Neuronal stem cell (in vitro differentiated cells): Measurements from ENCODE around the gene ARID3C.
A peak's percentile ranks its signal among the peaks of the same experiment; 100 is the strongest.

Source experiments
- DNase-seq: peaks from one replicate; pipeline ENCODE4 v3.0.0-alpha.2; 2013; ENCODE audit warnings: low spot score
- H2AFZ ChIP-seq: one replicate; pipeline ENCODE4 v1.6.1; 2013; ENCODE audit warnings: mild to moderate bottlenecking, low read length, inconsistent platforms
- H2AK5ac ChIP-seq: 2 replicates; pipeline ENCODE4 v1.6.1; 2013; ENCODE audit warnings: low read depth, mild to moderate bottlenecking, inconsistent platforms, low read length, moderate library complexity, mixed read lengths
- H2BK120ac ChIP-seq: 2 replicates; pipeline ENCODE4 v1.6.1; 2013; ENCODE audit warnings: low read depth, mild to moderate bottlenecking, inconsistent platforms, low read length, moderate library complexity, mixed read lengths
- H2BK12ac ChIP-seq: one replicate; pipeline ENCODE4 v1.6.1; 2013; ENCODE audit warnings: low read length, inconsistent platforms
- H2BK15ac ChIP-seq: 2 replicates; pipeline ENCODE4 v1.6.1; 2013; ENCODE audit warnings: mild to moderate bottlenecking, low read length, inconsistent platforms, mixed read lengths
- H2BK5ac ChIP-seq: one replicate; pipeline ENCODE4 v1.6.1; 2013; ENCODE audit warnings: inconsistent platforms, mild to moderate bottlenecking, low read length, moderate library complexity
- H3K14ac ChIP-seq: one replicate; pipeline ENCODE4 v1.6.1; 2013; ENCODE audit warnings: low read length, inconsistent platforms
- H3K18ac ChIP-seq: 2 replicates; pipeline ENCODE4 v1.6.1; 2013; ENCODE audit warnings: low read length, inconsistent platforms
- H3K23ac ChIP-seq: 2 replicates; pipeline ENCODE4 v1.6.1; 2013; ENCODE audit warnings: low read depth, mild to moderate bottlenecking, mixed read lengths, low read length, inconsistent platforms; ENCODE audit not compliant: poor library complexity
- H3K27ac ChIP-seq: replicated peaks from 3 replicates; pipeline ENCODE4 v1.5.1; 2013; ENCODE audit warnings: low read length, inconsistent platforms
- H3K27me3 ChIP-seq, 3 experiments: 2 replicates each; pipeline ENCODE4 v1.6.1; 2013; ENCODE audit warnings: low read length in 3 of 3, mild to moderate bottlenecking in 2 of 3, inconsistent platforms in 1 of 3, low read depth in 1 of 3, mixed read lengths in 1 of 3, moderate library complexity in 1 of 3; ENCODE audit not compliant: control insufficient read depth in 3 of 3, insufficient read depth in 3 of 3
- H3K36me3 ChIP-seq, 2 donors: replicated peaks in 1 of 2; 2 replicates each; pipeline ENCODE4 v1.6.1; 2013; ENCODE audit warnings: low read length in 2 of 2; ENCODE audit not compliant: control insufficient read depth in 2 of 2, insufficient read depth in 2 of 2
- H3K4ac ChIP-seq: 2 replicates; pipeline ENCODE4 v1.6.1; 2013; ENCODE audit warnings: inconsistent platforms, mild to moderate bottlenecking, low read length, moderate library complexity
- H3K4me1 ChIP-seq, 2 donors: 1 replicate in 1 of 2; 2 replicates in 1 of 2; pipeline ENCODE4 v1.6.1; 2013; ENCODE audit warnings: low read length in 2 of 2, low read depth in 1 of 2; ENCODE audit not compliant: control insufficient read depth in 2 of 2, insufficient read depth in 1 of 2
- H3K4me2 ChIP-seq: one replicate; pipeline ENCODE4 v1.6.1; 2013; ENCODE audit warnings: mild to moderate bottlenecking, low read length, inconsistent platforms; ENCODE audit not compliant: insufficient read depth, poor library complexity, severe bottlenecking
- H3K4me3 ChIP-seq, 2 donors: 2 replicates each; pipeline ENCODE4 v1.5.1; 2013; ENCODE audit warnings: low read length in 2 of 2, mild to moderate bottlenecking in 2 of 2, inconsistent platforms in 1 of 2, moderate library complexity in 1 of 2
- H3K79me1 ChIP-seq: one replicate; pipeline ENCODE4 v1.6.1; 2013; ENCODE audit warnings: low read depth, mild to moderate bottlenecking, inconsistent platforms, low read length, moderate library complexity
- H3K9ac ChIP-seq: one replicate; pipeline ENCODE4 v1.6.1; 2013; ENCODE audit warnings: mild to moderate bottlenecking, low read depth, low read length, inconsistent platforms; ENCODE audit not compliant: poor library complexity
- H3K9me3 ChIP-seq, 2 donors: replicated peaks in 1 of 2; 2 replicates each; pipeline versions ENCODE3 to v1.6.1; 2013; ENCODE audit warnings: low read length in 2 of 2, mild to moderate bottlenecking in 2 of 2, inconsistent platforms in 1 of 2, low read depth in 1 of 2, mixed read lengths in 1 of 2, moderate library complexity in 1 of 2; ENCODE audit not compliant: control insufficient read depth in 2 of 2, insufficient read depth in 1 of 2
- H4K8ac ChIP-seq: one replicate; pipeline ENCODE4 v1.6.1; 2013; ENCODE audit warnings: low read depth, mild to moderate bottlenecking, inconsistent platforms, low read length, moderate library complexity
- H4K91ac ChIP-seq: one replicate; pipeline ENCODE4 v1.6.1; 2013; ENCODE audit warnings: low read length, low read depth, mild to moderate bottlenecking, inconsistent platforms; ENCODE audit not compliant: poor library complexity
- whole genome bisulfite sequencing, 2 donors: extraction: QIAGEN DNeasy Blood & Tissue Kit; methylation state at CpG; one replicate each; pipeline ENCODE4 v1.1.7; 2013; ENCODE audit warnings: missing lambda C conversion rate in 2 of 2, mixed read lengths in 1 of 2; ENCODE audit not compliant: insufficient read length in 2 of 2, insufficient replicate concordance in 1 of 2; ENCODE audit errors: extremely low coverage in 2 of 2; 5-methylcytosine and 5-hydroxymethylcytosine counted together

The ARID3C gene

DNA sequence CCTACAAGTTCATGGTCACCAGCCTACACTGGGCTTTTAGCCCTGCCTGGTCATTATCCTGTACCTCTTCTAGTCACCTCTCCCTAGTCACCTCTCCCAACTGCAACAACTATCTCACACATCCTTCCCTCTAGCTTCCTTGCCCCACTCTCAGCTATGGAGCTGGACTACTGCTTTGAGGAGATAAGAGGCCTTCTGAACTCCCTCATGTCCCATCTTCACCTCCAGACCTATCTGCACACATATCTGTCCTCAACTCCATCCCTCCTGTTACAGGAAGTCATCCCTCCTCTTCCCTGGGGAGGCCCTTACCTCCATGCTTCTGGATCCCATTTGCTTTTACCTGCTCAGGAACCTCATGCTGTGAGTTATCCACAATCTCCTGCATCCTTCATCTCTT is 22.7 kb downstream of the ARID3C start:
- Histone ChIP-seq H3K36me3 (peaks cover 3 to 10% of the 10 kb centered on the region in 2 donors), H2AK5ac (no peak overlapping the region), H2AFZ (no peak overlapping the region), H3K4ac (no peak overlapping the region), H2BK120ac (no peak overlapping the region), H3K27me3 (peaks cover 0 to 8% (median 0%) of the 10 kb centered on the region in 3 experiments), H4K91ac (no peak overlapping the region), H3K4me1 (peaks cover 12 to 19% of the 10 kb centered on the region in 2 donors), H3K18ac (no peak overlapping the region), H3K79me1 (peaks cover 3% of the 10 kb centered on the region), H2BK15ac (no peak overlapping the region), H3K4me2 (no peak overlapping the region), H3K23ac (no peak overlapping the region), H4K8ac (no peak overlapping the region), H2BK5ac (no peak overlapping the region), H3K14ac (no peak overlapping the region), H3K9me3 (no peaks in the 10 kb centered on the region), H2BK12ac (no peak overlapping the region), H3K4me3 (no peak overlapping the region), H3K9ac (no peak overlapping the region), H3K27ac (no peak overlapping the region)
- DNase-seq, result no peak

- Histone ChIP-seq H3K4me3 (no peak overlapping the region), H3K9ac (no peak overlapping the region), H2BK120ac (no peak overlapping the region), H3K14ac (no peak overlapping the region), H3K27me3 (peaks cover 0 to 8% (median 0%) of the 10 kb centered on the region in 3 experiments), H3K36me3 (no peaks in the 10 kb centered on the region), H2BK15ac (no peak overlapping the region), H3K18ac (no peak overlapping the region), H3K79me1 (no peaks in the 10 kb centered on the region), H3K4ac (no peak overlapping the region), H4K8ac (no peak overlapping the region), H2AK5ac (no peak overlapping the region), H2BK12ac (no peak overlapping the region), H3K4me2 (no peak overlapping the region), H3K4me1 (peaks cover 4 to 15% of the 10 kb centered on the region in 2 donors), H3K27ac (no peak overlapping the region), H4K91ac (no peak overlapping the region), H2AFZ (no peak overlapping the region), H2BK5ac (no peak overlapping the region), H3K23ac (no peak overlapping the region), H3K9me3 (no peaks in the 10 kb centered on the region)
- DNase-seq, result peak; percentile 86
- no CpG with 5 or more reads among the region's 4 CpGs for WGBS, 2 donors
These were observed 25.1 kb downstream of the ARID3C start for GRCh38 chr9:34603610-34604231.

DNA sequence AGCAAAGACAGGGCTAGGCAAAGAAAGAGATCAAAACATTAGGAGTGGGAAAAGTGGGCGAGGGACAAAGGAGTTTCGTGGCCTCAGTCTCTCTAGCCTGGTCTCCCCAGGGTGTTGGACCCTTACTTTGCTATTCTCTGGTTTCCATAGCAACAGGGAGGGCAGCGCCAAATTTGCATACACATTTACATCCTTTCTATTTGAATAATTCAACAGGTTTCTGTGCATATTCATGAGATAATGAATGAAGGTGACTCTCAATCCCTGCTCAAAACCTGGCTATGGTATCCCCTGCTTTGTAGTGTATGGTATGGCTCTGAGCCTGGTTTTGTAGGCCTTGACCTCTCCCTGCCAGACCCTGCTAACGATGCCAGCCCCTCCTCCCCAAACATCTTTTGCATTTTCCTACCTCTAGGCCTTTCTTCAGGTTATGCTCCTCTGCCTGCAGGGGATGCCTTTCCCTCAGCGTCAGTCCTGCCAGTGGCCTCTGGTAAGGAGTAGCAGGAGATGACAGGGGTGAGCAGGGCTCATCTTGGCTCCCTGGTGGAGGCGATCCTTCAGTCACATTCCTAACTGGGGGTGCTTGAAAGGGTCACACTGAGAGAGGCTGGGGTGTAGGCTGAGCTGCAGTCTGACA is 26.8 kb downstream of the ARID3C start:
- no peak overlapping the region for H4K8ac ChIP-seq
- H3K36me3 ChIP-seq, result no peaks in the 10 kb centered on the region
- H3K4me3 ChIP-seq, result no peak overlapping the region
- H2AK5ac ChIP-seq, result no peak overlapping the region
- WGBS, 2 donors, result no CpG with 5 or more reads among the region's 6 CpGs
- H3K27ac ChIP-seq, result no peak overlapping the region
- no peak overlapping the region for H2BK5ac ChIP-seq
- peaks cover 2 to 15% of the 10 kb centered on the region in 2 donors for H3K4me1 ChIP-seq
- no peak overlapping the region for H2BK120ac ChIP-seq
- peak overlapping the region; percentile 6 for H3K18ac ChIP-seq
- no peaks in the 10 kb centered on the region for H3K9me3 ChIP-seq
- H2BK15ac ChIP-seq, result no peak overlapping the region
- no peak overlapping the region for H3K23ac ChIP-seq
- no peak overlapping the region for H3K9ac ChIP-seq
- no peak overlapping the region for H2BK12ac ChIP-seq
- no peak overlapping the region for H3K4me2 ChIP-seq
- no peak overlapping the region for H2AFZ ChIP-seq
- no peak overlapping the region for H3K4ac ChIP-seq
- no peaks in the 10 kb centered on the region for H3K79me1 ChIP-seq
- peaks cover 0 to 8% (median 0%) of the 10 kb centered on the region in 3 experiments for H3K27me3 ChIP-seq
- H3K14ac ChIP-seq, result no peak overlapping the region
- DNase-seq, result no peak
- no peak overlapping the region for H4K91ac ChIP-seq

GRCh38 chr9:34600908-34601307 is 28.0 kb downstream of the ARID3C start:
- peak overlapping the region; percentile 25 for H3K18ac ChIP-seq
- no peak overlapping the region for H3K4me2 ChIP-seq
- H4K8ac ChIP-seq, result no peak overlapping the region
- H3K79me1 ChIP-seq, result no peaks in the 10 kb centered on the region
- no peak overlapping the region for H3K9ac ChIP-seq
- no peak for DNase-seq
- H2BK120ac ChIP-seq, result no peak overlapping the region
- peaks cover 2 to 15% of the 10 kb centered on the region in 2 donors for H3K4me1 ChIP-seq
- H3K36me3 ChIP-seq, result no peaks in the 10 kb centered on the region
- H2BK5ac ChIP-seq, result no peak overlapping the region
- H2BK12ac ChIP-seq, result no peak overlapping the region
- H2AFZ ChIP-seq, result no peak overlapping the region
- H3K4me3 ChIP-seq, result no peak overlapping the region
- no peak overlapping the region for H2AK5ac ChIP-seq
- no CpG with 5 or more reads among the region's 1 CpG for WGBS, 2 donors
- H4K91ac ChIP-seq, result no peak overlapping the region
- no peaks in the 10 kb centered on the region for H3K9me3 ChIP-seq
- no peak overlapping the region for H3K27ac ChIP-seq
- H3K23ac ChIP-seq, result no peak overlapping the region
- no peak overlapping the region for H3K4ac ChIP-seq
- H2BK15ac ChIP-seq, result no peak overlapping the region
- peaks cover 0 to 11% (median 0%) of the 10 kb centered on the region in 3 experiments for H3K27me3 ChIP-seq
- H3K14ac ChIP-seq, result no peak overlapping the region
